Renal cortex interstitium (tissue), 11 donors: ENCODE data around the gene ANKRD26. TPM values are rescaled to one million over a fixed set of nuclear protein-coding genes. Genes with fewer than 3 reads are reported as not detected.

Source experiments
- DNase-seq, 11 donors: peaks; one replicate each; pipeline ENCODE4 v3.0.0-alpha.2; 2013; ENCODE audit warnings: low read depth in 9 of 11, low spot score in 4 of 11; ENCODE audit errors: extremely low read depth in 1 of 11
- polyA plus RNA-seq, 3 donors: library from polyadenylated mRNA; unstranded; fragments of 120-200 nt; gene quantifications; one replicate each; pipeline ENCODE4 v1.2.1, GENCODE V29; 2013; ENCODE audit not compliant: insufficient read length in 3 of 3

Gene ANKRD26
- polyA plus RNA-seq, 3 donors = 13.6 to 18.2 (median 15.6) TPM

DNA sequence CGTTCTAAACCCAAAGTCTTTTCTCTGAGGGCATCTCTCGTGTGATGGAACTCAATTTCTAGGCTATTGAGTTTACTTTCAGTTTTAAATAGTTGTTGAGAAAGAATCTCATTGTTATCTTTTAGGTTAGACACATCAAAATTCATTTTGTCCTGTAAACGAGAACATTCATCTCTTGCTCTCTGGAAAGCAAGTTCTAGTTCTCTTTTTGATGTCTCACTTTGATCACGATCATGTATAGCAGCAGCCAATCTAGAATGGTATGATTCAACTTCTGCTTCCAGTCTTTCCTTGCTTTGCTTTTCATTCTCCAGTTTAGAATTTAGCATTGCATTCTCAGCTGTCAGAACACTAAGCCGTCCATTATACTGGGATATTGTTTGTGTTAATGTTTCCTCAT lies 65.1 kb downstream of the ANKRD26 start:
- DNase-seq = no peak

DNA sequence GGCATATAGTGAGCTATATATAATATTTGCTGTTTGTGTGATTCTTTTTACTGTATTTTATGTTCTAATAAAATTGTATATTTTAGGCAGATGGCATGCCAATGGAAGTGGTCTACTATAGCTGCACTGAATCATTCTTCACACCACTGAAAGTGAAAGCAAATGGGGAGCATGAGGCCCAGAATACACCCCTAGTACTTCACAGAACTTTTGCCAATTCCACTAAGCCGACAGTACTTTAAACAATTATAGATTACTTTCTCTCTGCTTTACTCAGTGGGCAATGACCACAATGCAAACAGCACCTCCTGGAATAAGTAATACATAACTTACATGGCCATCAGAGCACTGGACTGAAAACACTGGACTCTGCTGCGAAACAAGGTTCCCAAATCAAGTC lies 70.2 kb downstream of the ANKRD26 start:
- DNase-seq = no peak

DNA sequence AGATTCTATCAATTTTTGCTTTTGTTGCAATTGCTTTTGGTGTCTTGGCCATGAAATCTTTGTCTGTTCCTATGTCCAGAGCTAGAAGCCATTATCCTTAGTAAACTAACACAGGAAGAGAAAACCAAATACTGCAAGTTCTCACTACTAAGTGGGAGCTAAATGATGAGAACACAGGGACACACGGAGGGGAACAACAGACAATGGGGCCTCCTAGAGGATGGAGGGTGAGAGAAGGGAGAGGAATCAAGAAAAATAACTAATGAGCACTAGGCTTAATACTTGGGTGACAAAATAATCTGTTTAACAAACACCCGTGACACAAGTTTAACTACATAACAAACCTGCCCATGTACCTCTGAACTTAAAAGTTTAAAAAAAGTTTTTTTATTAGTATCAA lies 78.2 kb downstream of the ANKRD26 start:
- no peak for DNase-seq

DNA sequence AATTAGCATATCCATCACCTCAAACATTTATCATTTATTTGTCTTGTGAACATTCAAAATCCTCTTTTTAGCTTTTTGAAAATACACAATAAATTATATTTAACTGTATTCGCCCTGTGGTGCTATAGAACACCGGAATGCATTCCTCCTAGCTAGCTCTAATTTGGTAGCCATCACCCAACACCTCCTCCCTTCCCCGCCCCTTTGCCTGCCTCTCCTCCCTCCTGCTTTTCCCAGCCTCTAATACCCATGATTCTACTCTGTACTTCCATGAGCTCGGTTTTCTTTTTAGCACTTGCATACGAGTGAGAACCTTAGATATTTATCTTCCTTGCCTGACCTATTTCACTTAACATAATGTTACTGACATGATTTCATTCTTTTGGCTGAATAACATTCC lies 80.1 kb downstream of the ANKRD26 start:
- no peak for DNase-seq

DNA sequence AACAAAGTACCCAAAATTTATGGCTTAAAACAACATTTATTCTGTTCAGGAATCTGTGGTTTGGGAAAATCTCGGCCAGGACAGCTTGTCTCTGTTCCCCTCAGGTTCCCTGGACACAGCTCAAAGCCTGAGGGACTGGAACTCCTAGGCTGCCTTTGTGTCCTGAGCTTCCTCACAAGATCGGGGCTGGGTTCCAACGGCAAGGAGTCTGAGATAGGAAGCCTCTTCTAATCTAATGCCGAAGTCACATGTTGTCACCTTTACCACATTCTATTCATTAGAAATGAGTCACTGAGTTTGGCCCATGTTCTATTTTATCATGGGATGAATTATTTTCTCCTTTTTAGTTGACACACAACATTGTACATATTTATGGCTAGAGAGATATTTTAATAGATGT lies 80.5 kb downstream of the ANKRD26 start:
- no peak for DNase-seq

DNA sequence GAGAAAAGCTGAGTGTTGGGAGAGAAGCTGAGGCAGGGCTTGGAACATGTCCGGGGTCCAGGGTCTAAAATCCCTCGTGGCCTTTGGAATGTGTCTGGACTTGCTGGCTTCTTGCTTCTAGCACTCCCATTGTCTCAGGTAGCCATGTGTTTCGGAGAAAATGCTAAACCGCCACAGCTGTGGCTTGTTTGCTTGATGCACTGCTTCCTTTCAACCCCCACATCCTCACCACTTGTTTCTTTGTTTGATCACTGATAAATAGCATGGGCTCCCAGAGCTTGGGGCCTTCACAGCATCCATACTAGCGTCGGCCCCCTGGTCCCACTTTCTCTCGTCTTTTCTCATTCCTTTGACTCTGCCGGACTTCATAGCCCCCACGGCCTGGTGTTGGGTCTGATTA lies 102.7 kb downstream of the ANKRD26 start:
- no peak for DNase-seq

DNA sequence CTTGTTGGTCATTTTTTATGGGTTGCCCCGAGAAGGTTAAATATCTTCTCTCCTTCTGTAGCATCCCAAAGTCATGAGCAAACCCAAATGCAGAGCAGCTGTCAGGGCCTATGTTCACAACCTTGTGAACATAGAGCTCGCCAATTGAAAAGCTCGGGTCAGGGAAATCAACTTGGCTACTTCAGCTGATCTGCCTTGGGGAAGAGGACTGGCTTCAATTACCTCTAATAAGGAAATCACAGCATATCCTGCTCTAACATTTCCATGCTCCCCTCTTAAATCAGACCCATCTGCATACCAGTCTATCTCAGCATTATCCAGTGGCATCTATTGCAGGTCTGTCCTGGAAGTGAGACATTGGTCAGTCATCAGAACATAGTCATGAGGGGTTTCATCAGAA lies 105.6 kb downstream of the ANKRD26 start:
- DNase-seq = no peak

DNA sequence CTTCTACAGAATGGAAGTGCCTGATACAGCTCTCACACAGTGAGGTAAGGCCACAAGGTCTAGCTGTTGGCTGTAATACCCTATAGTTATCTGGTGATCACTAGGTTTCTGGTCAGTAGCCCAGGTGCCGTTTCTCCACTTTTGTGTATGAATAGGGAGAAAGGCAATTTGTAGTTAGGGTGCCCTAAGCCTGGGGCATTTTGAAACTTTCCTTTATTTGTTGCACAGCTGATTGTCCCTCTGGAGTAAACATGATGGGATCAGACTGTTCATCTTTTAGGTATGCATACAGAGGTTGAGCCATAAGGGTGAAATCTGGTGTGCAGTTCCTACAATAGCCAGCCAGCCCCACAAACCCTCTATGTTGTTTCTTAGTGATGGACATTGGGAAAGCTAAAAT lies 112.4 kb downstream of the ANKRD26 start:
- DNase-seq = no peak

DNA sequence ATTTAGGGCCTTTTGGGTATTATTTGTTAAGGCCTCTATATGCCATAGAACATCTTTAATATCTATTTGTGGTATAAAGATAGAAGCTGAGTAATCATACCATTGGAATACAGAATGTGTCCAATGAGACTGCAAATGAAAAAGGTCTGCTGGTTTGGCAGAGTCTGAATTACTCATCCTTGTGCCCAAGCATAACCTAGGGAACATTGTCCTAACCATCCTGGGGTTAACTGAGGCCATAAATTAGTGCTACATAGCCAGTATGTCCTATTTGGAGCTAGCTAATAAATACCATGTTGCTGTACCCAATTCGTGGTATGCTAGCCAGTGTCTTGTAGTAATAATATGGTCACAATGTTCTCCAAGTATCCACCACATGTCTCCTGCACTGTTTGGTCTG lies 117.1 kb downstream of the ANKRD26 start:
- no peak for DNase-seq

DNA sequence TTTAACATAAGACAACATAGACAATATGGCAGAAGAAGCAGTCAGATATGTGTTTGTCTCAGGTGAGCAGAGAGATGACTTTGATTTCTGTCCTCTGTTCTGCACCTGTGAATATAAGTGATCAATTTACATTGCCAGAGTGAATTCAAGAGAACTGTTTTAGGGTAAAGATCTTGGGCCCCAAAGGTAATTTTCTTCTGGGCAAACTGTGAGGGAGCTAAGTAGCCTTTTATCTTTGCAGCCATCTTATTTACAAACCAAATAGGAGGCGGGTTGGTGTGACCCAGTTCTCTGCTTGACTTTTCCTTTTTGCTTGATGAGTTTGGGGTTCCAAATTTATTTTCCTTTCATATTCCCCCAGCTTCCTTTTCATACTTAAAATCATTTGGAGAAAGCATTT lies 118.2 kb downstream of the ANKRD26 start:
- DNase-seq = no peak

DNA sequence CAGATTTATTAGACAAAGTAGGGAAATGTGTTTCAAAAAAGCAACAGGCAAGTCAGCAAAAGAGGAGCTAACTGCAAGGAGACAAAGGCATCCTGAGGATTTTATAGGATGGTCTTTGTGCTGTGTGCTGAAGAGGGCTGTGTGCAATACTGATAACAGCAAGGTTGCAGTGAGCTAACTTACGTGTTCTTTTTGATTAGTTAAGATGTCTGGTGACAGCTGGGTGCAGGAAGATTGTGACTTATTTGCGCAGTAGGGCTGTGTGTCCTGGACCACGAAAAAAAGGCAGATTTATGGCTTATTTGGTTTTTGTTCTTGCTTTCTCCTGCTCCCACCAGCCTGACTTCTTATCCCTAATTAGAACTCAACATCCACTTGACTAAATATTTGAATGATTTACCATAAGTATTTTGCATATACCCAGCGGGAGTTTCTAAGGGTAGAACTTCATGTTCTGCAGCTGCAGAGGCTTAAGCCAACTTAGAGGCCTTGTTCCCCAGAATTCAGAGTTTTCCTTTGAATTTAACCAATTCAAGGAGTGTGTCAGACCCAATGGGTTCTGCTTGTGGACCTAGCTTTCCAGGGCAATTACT lies 119.0 kb downstream of the ANKRD26 start:
- no peak for DNase-seq

DNA sequence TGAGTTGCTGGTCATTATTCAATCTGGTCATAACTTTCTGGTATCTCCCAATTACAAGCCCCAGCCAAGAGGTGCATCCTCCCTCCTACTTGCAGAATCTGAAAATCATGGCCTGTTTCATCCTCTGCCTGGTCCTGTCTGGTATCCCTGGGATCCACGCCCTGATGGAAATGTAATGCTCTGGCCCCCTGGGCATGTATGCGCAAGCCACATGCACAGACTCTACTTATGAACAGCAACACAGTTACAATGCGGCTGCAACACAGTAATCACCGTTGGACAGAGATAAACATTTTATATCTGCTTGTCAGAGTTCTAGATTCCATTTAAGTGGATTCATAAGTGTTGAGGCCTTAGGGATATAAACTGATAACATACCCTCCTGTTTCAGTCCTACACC lies 121.8 kb downstream of the ANKRD26 start:
- DNase-seq = no peak

DNA sequence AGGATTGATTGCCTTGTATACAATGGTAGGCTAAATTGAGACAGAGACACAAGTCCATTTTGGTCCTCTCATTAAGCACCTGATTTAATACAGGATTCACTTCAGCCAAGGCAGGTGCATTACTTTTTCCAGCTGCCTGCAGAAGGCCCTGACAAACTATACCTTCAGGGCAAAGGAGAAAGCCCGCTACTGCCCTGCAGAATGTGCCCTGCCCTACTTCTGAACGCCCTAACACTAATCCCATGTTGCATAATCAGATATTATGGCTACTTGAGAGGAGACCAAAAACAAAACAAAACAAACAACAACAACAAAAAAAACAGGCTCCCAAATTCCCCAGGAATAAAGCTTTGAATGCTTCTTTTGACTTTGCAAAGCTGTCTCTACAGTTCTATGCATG lies 122.7 kb downstream of the ANKRD26 start:
- no peak for DNase-seq

DNA sequence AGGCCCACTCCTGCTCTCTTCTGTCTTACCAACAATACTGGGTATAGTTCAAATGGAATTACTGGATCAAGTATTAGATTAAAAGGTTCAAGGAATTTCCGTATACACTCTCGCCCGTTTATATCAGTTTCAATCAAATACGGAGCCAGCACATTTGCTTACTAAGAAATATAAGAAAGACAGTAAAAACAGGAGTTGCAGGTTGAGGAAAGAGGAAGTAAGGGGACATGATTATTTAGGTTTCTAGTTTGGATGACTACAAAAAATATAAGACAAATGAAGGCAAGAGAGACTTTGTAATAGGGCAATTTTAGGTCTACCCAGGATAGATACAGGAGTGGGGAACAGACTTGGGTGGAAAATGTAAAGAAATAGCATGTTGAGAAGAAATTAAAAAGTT lies 129.6 kb downstream of the ANKRD26 start:
- DNase-seq = no peak

DNA sequence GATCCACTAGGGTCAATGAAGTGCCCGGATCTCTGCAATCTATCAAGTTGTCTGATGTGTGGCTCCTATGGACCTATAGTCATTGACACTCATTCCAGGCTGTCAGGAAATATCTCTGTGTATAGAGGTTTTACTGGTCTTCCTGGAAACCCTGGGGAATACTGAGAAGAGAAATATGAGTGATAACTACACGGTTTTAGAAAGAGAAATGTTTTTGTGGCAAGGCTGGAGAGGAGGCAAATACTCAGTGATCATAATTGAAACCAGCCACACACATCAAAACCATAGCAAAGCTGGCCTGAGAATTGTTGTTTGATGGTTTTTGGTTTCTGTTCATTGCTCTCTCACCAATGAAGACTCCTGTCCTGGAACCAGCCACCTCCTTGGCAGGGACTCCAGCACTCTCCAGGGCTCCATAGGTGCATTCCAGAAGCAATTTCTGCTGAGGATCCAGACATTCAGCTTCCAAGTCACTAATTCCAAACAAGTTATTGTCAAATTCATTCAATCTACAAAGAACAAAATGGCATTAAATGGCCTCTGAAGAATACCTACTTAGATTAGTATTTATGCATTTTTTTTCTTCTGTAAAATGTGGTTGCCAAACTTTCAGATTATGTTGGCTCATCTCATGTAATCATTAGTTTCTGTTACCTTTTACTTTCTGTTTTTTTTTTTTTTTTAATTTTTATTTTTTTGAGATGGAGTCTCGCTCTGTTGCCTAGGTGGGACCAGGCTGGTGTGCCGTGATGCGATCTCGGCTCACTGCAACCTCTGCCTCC lies 131.0 kb downstream of the ANKRD26 start:
- no peak for DNase-seq

DNA sequence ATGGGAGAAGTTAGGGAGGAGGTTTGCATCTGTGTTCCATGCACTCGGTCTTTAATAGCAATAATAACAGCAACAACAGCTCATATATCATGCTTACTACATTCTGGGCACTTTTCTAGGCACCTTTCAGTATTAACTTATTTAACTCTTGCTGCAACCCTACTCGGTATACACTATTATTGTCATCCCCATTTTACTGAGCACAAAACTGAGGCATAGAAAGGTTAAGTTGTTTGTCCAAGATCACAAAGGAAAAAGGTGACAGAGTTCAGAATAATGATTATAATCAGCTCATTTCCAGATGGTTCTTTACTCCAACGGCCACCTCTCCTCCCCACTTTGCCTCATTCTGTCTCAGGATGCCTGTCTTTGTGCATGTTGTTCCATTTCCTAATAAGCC lies 137.5 kb downstream of the ANKRD26 start:
- no peak for DNase-seq

DNA sequence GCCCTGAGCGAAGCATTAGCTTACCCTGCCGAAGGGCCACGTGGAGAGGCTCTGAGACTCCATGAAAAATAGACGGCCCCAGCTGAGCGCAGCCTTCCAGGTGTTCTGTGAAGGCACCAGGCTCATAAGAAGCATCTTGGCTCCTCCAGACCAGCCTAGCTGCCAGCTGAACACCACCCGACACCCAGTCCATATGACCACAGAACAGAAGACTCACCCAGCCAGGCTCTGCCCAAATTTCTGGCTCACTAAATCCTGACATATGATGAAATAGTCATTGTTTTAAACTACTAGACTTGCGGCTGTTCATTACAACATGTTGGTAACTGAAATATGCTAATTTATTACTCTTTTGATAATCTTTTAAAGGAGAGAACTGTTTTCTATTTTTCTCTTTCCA lies 140.0 kb downstream of the ANKRD26 start:
- DNase-seq = no peak

DNA sequence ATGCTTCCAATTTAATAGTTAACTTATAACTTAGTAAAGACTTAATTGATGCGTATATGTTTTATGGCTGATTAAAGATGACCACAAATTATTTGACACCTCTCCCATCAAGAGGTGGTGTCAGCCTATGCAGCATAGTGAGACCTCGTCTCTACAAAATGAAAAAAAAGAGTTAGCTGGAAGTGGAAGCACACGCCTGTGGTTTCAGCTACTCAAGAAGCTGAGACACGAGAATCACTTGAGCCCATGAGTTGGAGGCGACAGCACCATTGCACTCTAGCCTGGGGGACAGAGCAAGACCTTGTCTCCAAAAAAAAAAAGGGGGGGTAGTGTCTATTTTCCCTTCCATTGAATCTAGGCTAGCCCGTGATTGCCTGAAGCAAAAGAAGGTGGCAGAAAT lies 140.5 kb downstream of the ANKRD26 start:
- no peak for DNase-seq
